IMR-90 (cell line): ENCODE measurements around the gene PPP1R13L. TPM values are rescaled to one million over a fixed set of nuclear protein-coding genes. Genes with fewer than 3 reads are reported as not detected.

Experiments used
- ATAC-seq: fragments of 200-7000 bp; cut with Tn5 transposase; 2 replicates; pipeline ENCODE4 v1.9.1; 2020; ENCODE audit warnings: low read depth, mild to moderate bottlenecking, moderate library complexity
- BruUV-seq: library from RNA; stranded (reverse); fragments of 400-500 nt; replicated peaks from 2 replicates; lab custom pipeline; 2021; lab: Mats Ljungman, UMichigan
- CTCF ChIA-PET: fragments of 300-600 bp; formaldehyde crosslinking; extraction: SDS; loops from one replicate; lab custom pipeline; 2021; ENCODE audit warnings: antibody characterized with exemption; lab: Yijun Ruan, JAX
- POLR2A ChIA-PET: fragments of 300-600 bp; sonication (Branson Sonifier 250); formaldehyde crosslinking; loops from one replicate; lab custom pipeline; 2022; ENCODE audit warnings: antibody characterized with exemption; ENCODE audit not compliant: unreplicated experiment; lab: Charles Lee
- DNase-seq: peaks from one replicate; pipeline ENCODE4 v3.0.0; 2013
- H2AFZ ChIP-seq: replicated peaks from 2 replicates; pipeline ENCODE3; 2013; ENCODE audit warnings: low read length, mild to moderate bottlenecking; ENCODE audit not compliant: poor library complexity
- H2AK5ac ChIP-seq: 2 replicates; pipeline ENCODE4 v1.6.1; 2013; ENCODE audit warnings: low read depth, low read length, inconsistent platforms
- H2AK9ac ChIP-seq: replicated peaks from 2 replicates; pipeline ENCODE3; 2013; ENCODE audit warnings: mild to moderate bottlenecking, low read depth, low read length, moderate library complexity; ENCODE audit not compliant: poor library complexity
- H2BK120ac ChIP-seq: 2 replicates; pipeline ENCODE4 v1.6.1; 2013; ENCODE audit warnings: low read depth, low read length, inconsistent platforms
- H2BK15ac ChIP-seq: 3 replicates; pipeline ENCODE4 v1.6.1; 2013; ENCODE audit warnings: low read depth, low read length, inconsistent platforms
- H2BK20ac ChIP-seq: 2 replicates; pipeline ENCODE4 v1.6.1; 2013; ENCODE audit warnings: low read depth, mild to moderate bottlenecking, inconsistent platforms, low read length, moderate library complexity
- H2BK5ac ChIP-seq: 2 replicates; pipeline ENCODE4 v1.6.1; 2013; ENCODE audit warnings: mild to moderate bottlenecking, low read depth, low read length, inconsistent platforms; ENCODE audit not compliant: poor library complexity, severe bottlenecking
- H3K14ac ChIP-seq: replicated peaks from 2 replicates; pipeline ENCODE4 v1.6.1; 2013; ENCODE audit warnings: low read depth, low read length, inconsistent platforms
- H3K18ac ChIP-seq: 2 replicates; pipeline ENCODE4 v1.6.1; 2013; ENCODE audit warnings: low read depth, low read length, control low read depth
- H3K23ac ChIP-seq: 2 replicates; pipeline ENCODE4 v1.6.1; 2013; ENCODE audit warnings: low read depth, low read length, inconsistent platforms
- H3K27ac ChIP-seq: 2 replicates; pipeline ENCODE4 v1.5.1; 2013; ENCODE audit warnings: mild to moderate bottlenecking, control low read depth, low read length; ENCODE audit not compliant: insufficient read depth
- H3K27me3 ChIP-seq: 2 replicates; pipeline ENCODE4 v1.6.1; 2013; ENCODE audit warnings: low read length; ENCODE audit not compliant: control insufficient read depth, insufficient read depth
- H3K36me3 ChIP-seq: 2 replicates; pipeline ENCODE4 v1.6.1; 2013; ENCODE audit warnings: low read length, mixed read lengths; ENCODE audit not compliant: control insufficient read depth, insufficient read depth
- H3K4ac ChIP-seq: 2 replicates; pipeline ENCODE4 v1.6.1; 2013; ENCODE audit warnings: low read depth, low read length, inconsistent platforms
- H3K4me1 ChIP-seq: 2 replicates; pipeline ENCODE4 v1.6.1; 2013; ENCODE audit warnings: low read length, mixed read lengths; ENCODE audit not compliant: control insufficient read depth, insufficient read depth
- H3K4me2 ChIP-seq: 2 replicates; pipeline ENCODE4 v1.6.1; 2013; ENCODE audit warnings: low read depth, mild to moderate bottlenecking, control low read depth, low read length, moderate library complexity
- H3K4me3 ChIP-seq: 2 replicates; pipeline ENCODE4 v1.5.1; 2013; ENCODE audit warnings: low read depth, mild to moderate bottlenecking, control low read depth, low read length, moderate library complexity; ENCODE audit not compliant: insufficient read depth
- H3K56ac ChIP-seq: 2 replicates; pipeline ENCODE4 v1.6.1; 2013; ENCODE audit warnings: low read length, inconsistent platforms; ENCODE audit not compliant: insufficient read depth; ENCODE audit errors: extremely low read depth
- H3K79me1 ChIP-seq, 2 experiments: 2 replicates each; pipeline ENCODE4 v1.6.1; 2013; ENCODE audit warnings: low read length in 2 of 2, inconsistent platforms in 1 of 2, low read depth in 1 of 2
- H3K9ac ChIP-seq: 2 replicates; pipeline ENCODE4 v1.6.1; 2013; ENCODE audit warnings: low read depth, low read length, control low read depth
- H3K9me1 ChIP-seq: 2 replicates; pipeline ENCODE4 v1.6.1; 2013; ENCODE audit warnings: low read length, inconsistent platforms; ENCODE audit not compliant: insufficient read depth
- H3K9me3 ChIP-seq: 2 replicates; pipeline ENCODE4 v1.6.1; 2013; ENCODE audit warnings: low read length; ENCODE audit not compliant: control insufficient read depth, insufficient read depth
- H4K20me1 ChIP-seq: 2 replicates; pipeline ENCODE4 v1.6.1; 2013; ENCODE audit warnings: low read length, inconsistent platforms; ENCODE audit not compliant: insufficient read depth
- H4K5ac ChIP-seq: 2 replicates; pipeline ENCODE4 v1.6.1; 2013; ENCODE audit warnings: mild to moderate bottlenecking, low read depth, low read length, control low read depth
- H4K8ac ChIP-seq, 2 experiments: 2 replicates each; pipeline ENCODE4 v1.6.1; 2013; ENCODE audit warnings: low read depth in 2 of 2, low read length in 2 of 2, control low read depth in 1 of 2, inconsistent platforms in 1 of 2
- H4K91ac ChIP-seq: 2 replicates; pipeline ENCODE4 v1.6.1; 2013; ENCODE audit warnings: low read depth, low read length, inconsistent platforms; ENCODE audit not compliant: insufficient read depth
- ELK1 ChIP-seq: fragments of 150-350 bp; IDR thresholded peaks from 2 replicates; pipeline ENCODE4 v1.6.1; 2016; ENCODE audit warnings: low read depth, mild to moderate bottlenecking, low read length, moderate library complexity, borderline replicate concordance
- FOS ChIP-seq: fragments of 150-350 bp; IDR thresholded peaks from 2 replicates; pipeline ENCODE4 v1.6.1; 2016; ENCODE audit warnings: low read depth, low read length
- MAFK ChIP-seq: IDR thresholded peaks from 2 replicates; pipeline ENCODE4 v1.6.1; 2012; ENCODE audit warnings: low read depth, low read length, improper control_type of control experiment
- MAZ ChIP-seq: IDR thresholded peaks from 2 replicates; pipeline ENCODE4 v1.6.1; 2012; ENCODE audit warnings: low read depth, mild to moderate bottlenecking, low read length, improper control_type of control experiment, moderate library complexity, borderline replicate concordance
- MXI1 ChIP-seq: IDR thresholded peaks from 2 replicates; pipeline ENCODE4 v1.6.1; 2012; ENCODE audit warnings: low read depth, mild to moderate bottlenecking, low read length, moderate library complexity, borderline replicate concordance
- NFE2L2 ChIP-seq: fragments of 150-350 bp; IDR thresholded peaks from 2 replicates; pipeline ENCODE4 v1.6.1; 2016; ENCODE audit warnings: low read depth, mild to moderate bottlenecking, low read length
- POLR2A ChIP-seq: IDR thresholded peaks from 2 replicates; pipeline ENCODE4 v1.6.1; 2012; ENCODE audit warnings: mild to moderate bottlenecking, low read depth, low read length
- RFX5 ChIP-seq: IDR thresholded peaks from 2 replicates; pipeline ENCODE4 v1.8.0; 2012; ENCODE audit warnings: low read depth, mild to moderate bottlenecking, low read length, moderate library complexity
- WGBS, 2 experiments: methylation state at CpG; one replicate each; pipeline versions ENCODE4 v1.1.5 to v1.1.7; 2013; ENCODE audit warnings: missing lambda C conversion rate in 2 of 2; ENCODE audit not compliant: insufficient read length in 1 of 2; ENCODE audit errors: extremely low coverage in 2 of 2; 5-methylcytosine and 5-hydroxymethylcytosine counted together
- dilution Hi-C: fragments of 300-500 bp; cut with HindIII; formaldehyde crosslinking; loops from one replicate; pipeline ENCODE4 v1.14.3; 2018; ENCODE audit warnings: low sequenced_read_pairs; ENCODE audit not compliant: unreplicated experiment
- in situ Hi-C: fragments of 300-500 bp; cut with MboI; formaldehyde crosslinking; loops from 3 replicates; pipeline ENCODE4 v1.14.3; 2019; ENCODE audit warnings: low sequenced_read_pairs, inconsistent platforms, mixed read lengths
- intact Hi-C: fragments of 100-400 bp; cut with micrococcal nuclease; formaldehyde crosslinking; loops from 2 replicates; pipeline ENCODE4 v1.10.0; 2022
- polyA plus RNA-seq, 3 experiments: library from polyadenylated mRNA; depleted of rRNA; stranded (reverse); fragments of >200 nt; gene quantifications; 2 replicates each; pipeline ENCODE4 v1.2.3, GENCODE V29; 2012; ENCODE audit warnings: low replicate concordance in 1 of 3
- total RNA-seq: library from RNA; depleted of rRNA; stranded (reverse); fragments of >200 nt; gene quantifications from 2 replicates; pipeline ENCODE4 v1.2.3, GENCODE V29; 2012
- TF ChIP-seq, protein P1 (sequence below): fragments of 150-350 bp; IDR thresholded peaks from 2 replicates; pipeline ENCODE4 v1.6.1; 2017; ENCODE audit warnings: mild to moderate bottlenecking, antibody characterized with exemption, low read length, low read depth

Gene PPP1R13L
- total and polyA plus RNA-seq, 2 of the 4 experiments (the other 2 are of a cell fraction), result 3.0 to 13.3 TPM

DNA sequence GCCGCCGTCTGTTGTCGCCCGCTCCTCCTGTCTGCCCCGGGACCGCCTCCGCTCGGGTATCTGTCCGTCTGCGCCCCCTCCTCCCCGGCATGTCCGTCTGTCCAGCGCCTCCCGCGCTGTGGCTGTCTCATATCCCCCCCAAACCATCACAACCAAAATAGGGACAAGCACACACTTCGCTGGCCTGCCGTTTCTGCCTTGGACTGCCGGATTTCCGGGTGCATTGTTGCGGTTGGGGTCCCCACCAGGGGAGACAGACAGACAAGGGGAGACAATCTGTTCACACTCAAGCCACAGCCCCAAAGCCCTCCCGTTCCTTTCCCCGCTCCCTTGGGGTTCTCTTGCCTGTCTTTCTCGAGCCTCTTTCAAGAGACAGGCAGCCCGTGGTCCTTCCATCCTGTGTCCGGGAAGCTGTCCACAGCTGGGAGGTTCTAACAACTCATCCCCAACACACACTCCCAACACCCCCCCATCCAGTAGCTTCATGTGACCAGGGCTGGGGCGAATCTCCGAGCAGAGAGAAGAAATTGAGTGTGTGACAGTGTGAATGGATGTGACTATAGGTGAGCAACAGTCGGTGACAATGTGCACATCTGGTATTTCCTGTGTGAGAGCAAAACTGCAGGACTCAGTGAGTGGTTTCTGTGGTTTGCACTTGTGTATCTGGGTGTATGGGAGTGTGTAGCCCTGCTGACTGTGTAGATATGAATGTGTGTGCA is 46.4 kb upstream of the PPP1R13L start:
- Histone ChIP-seq H4K8ac (peak overlapping the region in 1 of 2 experiments; percentile 61; a peak in 1 of 4 replicates), H3K23ac (peak overlapping the region; percentile 53), H3K36me3 (no peaks in the 10 kb centered on the region), H3K4me2 (peak overlapping the region; percentile 87), H2BK20ac (no peak overlapping the region), H4K91ac (no peak overlapping the region), H3K27ac (no peak overlapping the region; the same call in 1 of the 2 replicates), H3K4ac (peak overlapping the region; percentile 54), H2AK5ac (peak overlapping the region; percentile 38; the same call in 1 of the 2 replicates), H3K4me3 (peak overlapping the region; percentile 55), H2BK15ac (no peak overlapping the region), H4K20me1 (peaks cover 5% of the 10 kb centered on the region), H3K9me1 (peaks cover 13% of the 10 kb centered on the region), H2AK9ac (peak overlapping the region; percentile 51), H3K14ac (peak overlapping the region; percentile 40), H4K5ac (no peak overlapping the region), H2BK5ac (peak overlapping the region; percentile 15), H3K27me3 (no peaks in the 10 kb centered on the region), H3K18ac (no peak overlapping the region), H3K79me1 (peaks cover 0 to 22% of the 10 kb centered on the region in 2 experiments; a peak in 2 of 4 replicates), H3K9me3 (no peaks in the 10 kb centered on the region), H2AFZ (peak overlapping the region; percentile 89), H2BK120ac (peak overlapping the region; percentile 26; the same call in 1 of the 2 replicates), H3K9ac (peak overlapping the region; percentile 9; the same call in 1 of the 2 replicates), H3K4me1 (peaks cover 12% of the 10 kb centered on the region), H3K56ac (0 out of 2 replicates have a peak overlapping the region, but pooled peaks have one; percentile 18)
- dilution Hi-C loops (no loop called here), intact Hi-C loops (no loop called here), in situ Hi-C loops (no loop called here)
- 4% methylated on average over 11 of the region's 28 CpGs; no CpG with 5 or more reads in 1 of the 2 experiments for WGBS, 2 experiments
- BruUV-seq, result no TSS peak
- CTCF ChIA-PET, result no interaction called here
- ATAC-seq (peak; percentile 4), DNase-seq (peak; percentile 88)
- POLR2A ChIA-PET, result no interaction called here
- 0 out of 2 replicates have a peak, but pooled peaks have one; percentile 49 for TF ChIP-seq MAFK
- no peak for TF ChIP-seq NFE2L2
- peak; percentile 95 for TF ChIP-seq POLR2A
- TF ChIP-seq ELK1, result no peak
- TF ChIP-seq MAZ, result no peak
- no peak for TF ChIP-seq RFX5
- TF ChIP-seq FOS, result peak; percentile 44
- TF ChIP-seq, protein P1, sequence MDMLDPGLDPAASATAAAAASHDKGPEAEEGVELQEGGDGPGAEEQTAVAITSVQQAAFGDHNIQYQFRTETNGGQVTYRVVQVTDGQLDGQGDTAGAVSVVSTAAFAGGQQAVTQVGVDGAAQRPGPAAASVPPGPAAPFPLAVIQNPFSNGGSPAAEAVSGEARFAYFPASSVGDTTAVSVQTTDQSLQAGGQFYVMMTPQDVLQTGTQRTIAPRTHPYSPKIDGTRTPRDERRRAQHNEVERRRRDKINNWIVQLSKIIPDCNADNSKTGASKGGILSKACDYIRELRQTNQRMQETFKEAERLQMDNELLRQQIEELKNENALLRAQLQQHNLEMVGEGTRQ, result peak; percentile 79
- TF ChIP-seq MXI1, result 0 out of 2 replicates have a peak, but pooled peaks have one; percentile 1
